Stimulated activated effector memory CD8-positive, alpha-beta T cell treated with anti-CD3 and anti-CD28 coated beads, Interleukin-12 subunit alpha, Interleukin-12 subunit beta, amount 100 ng/mL, for 72 hours (primary cell): Measurements from ENCODE around the gene CREB3L2.
"Not testable (repeated sequence)": the region's sequence is repeated elsewhere in the genome, so short reads cannot be mapped to it uniquely, and the experiment has no call there.

Source experiments
- ATAC-seq: fragments of 150-1000 bp; cut with Tn5 transposase; 2 replicates; pipeline ENCODE4 v1.10.0; 2021
- DNase-seq, 2 donors: peaks; one replicate each; pipeline ENCODE4 v3.0.0; 2021 to 2022; ENCODE audit warnings: low spot score in 2 of 2
- H3K27ac Mint-ChIP-seq: one replicate; pipeline ENCODE4 v1.8.0; 2022; ENCODE audit warnings: mild to moderate bottlenecking, mixed read lengths
- H3K36me3 Mint-ChIP-seq: one replicate; pipeline ENCODE4 v1.8.0; 2022; ENCODE audit warnings: mild to moderate bottlenecking, mixed read lengths
- H3K4me1 Mint-ChIP-seq: one replicate; pipeline ENCODE4 v1.8.0; 2022; ENCODE audit warnings: mixed read lengths
- H3K4me3 Mint-ChIP-seq: one replicate; pipeline ENCODE4 v1.8.0; 2022; ENCODE audit warnings: mild to moderate bottlenecking, mixed read lengths
- H3K9me3 Mint-ChIP-seq: one replicate; pipeline ENCODE4 v1.8.0; 2022; ENCODE audit warnings: mixed read lengths

The CREB3L2 gene

DNA sequence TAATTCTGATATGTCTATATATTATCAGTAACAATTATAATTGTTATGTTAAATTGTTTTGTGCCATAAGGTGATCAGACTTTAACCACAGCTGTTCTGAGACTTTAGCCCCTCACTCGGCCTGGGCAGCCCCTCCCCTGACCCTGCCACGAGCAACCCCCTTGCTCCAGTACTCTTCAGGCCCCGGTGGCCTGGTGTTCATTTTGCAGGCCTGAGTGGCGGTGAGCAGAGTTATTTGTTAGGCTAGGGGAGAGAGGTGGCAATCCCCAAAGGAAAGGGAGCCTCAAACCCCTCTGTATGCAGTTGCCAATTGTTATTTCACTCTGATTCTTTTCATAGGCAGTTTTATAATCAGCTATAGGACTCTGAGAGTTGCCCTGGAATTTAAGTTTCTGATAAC is 22.9 kb upstream of the CREB3L2 start:
- Mint-ChIP-seq H3K36me3 (no peaks in the 10 kb centered on the region), H3K9me3 (no peaks in the 10 kb centered on the region), H3K4me3 (no peak overlapping the region), H3K27ac (no peak overlapping the region), H3K4me1 (no peaks in the 10 kb centered on the region)
- no peak for ATAC-seq
- no peak for DNase-seq

DNA sequence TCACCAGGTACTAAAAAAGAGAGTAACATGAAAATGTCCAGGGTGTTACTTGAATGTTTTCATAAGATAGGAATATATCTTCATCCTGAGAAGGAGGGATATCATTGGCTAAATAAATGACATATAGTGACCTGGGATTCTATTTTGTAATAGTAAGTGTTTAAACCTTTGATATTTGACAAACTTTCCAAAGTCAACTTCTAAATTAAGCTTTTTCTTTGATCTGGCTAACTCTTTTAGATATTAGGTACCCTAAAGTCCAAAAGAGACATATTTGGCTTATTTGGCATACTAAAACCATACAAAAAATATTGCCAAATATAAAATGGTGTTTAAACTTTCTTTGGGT is 22.4 kb upstream of the CREB3L2 start:
- Mint-ChIP-seq H3K27ac (no peak overlapping the region), H3K9me3 (no peaks in the 10 kb centered on the region), H3K4me3 (no peak overlapping the region), H3K4me1 (no peaks in the 10 kb centered on the region), H3K36me3 (no peaks in the 10 kb centered on the region)
- DNase-seq: no peak
- ATAC-seq: no peak

DNA sequence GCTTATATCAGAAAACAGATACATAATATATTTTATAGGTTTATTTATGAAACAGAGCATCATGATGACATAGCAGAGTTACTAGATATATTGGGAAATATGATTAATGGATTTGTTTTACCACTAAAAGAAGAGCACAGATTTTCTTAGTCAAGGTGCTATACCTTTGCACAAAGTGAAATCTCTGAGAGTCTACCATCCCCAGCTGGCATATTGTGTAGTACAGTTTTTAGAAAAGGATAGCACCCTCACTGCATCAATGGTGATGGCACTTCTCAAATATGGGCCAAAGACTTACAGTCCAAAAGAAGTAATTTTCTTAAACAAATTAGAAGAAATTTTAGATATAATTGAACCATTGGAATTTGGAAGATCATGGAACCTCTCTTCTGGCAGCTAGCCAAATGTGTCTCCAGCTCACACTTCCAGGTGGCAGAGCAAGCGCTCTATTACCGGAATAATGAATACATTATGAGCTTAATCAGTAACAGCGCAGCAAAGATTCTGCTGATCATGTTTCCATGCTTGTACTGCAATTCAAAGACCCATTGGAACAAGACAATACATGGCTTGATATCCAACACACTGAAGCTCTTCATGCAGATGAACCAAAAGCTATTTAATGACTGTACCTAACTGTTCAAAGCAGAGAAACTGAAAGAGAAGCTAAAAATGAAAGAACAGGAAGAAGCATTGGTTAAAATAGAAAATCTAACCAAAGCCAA is 21.9 kb upstream of the CREB3L2 start:
- Mint-ChIP-seq H3K27ac (no peak overlapping the region), H3K4me3 (no peak overlapping the region), H3K4me1 (no peaks in the 10 kb centered on the region), H3K36me3 (no peaks in the 10 kb centered on the region), H3K9me3 (no peaks in the 10 kb centered on the region)
- ATAC-seq (no peak), DNase-seq (no peak)

DNA sequence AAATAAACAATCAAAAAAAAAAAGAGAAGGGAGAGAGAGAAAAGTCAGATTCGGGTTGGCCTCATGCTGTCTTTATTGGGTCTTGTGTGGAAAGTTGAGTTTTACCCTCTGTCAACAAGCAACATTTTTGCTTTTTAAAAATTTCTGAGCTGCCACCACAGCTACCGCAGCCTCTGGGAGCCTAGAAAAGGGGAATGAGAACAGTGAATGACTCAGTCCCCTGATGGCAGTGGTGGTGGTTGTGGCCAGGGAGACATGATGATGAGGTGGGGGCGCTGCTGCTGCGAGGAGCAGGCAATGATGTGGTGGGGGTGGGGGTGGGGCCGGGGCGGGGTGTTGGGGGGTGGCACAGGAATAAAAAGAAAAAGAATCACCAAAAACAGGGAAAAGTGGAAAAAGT is 20.0 kb upstream of the CREB3L2 start:
- Mint-ChIP-seq H3K36me3 (no peaks in the 10 kb centered on the region), H3K4me3 (no peak overlapping the region), H3K4me1 (no peaks in the 10 kb centered on the region), H3K27ac (no peak overlapping the region), H3K9me3 (no peaks in the 10 kb centered on the region)
- no peak for ATAC-seq
- no peak for DNase-seq

DNA sequence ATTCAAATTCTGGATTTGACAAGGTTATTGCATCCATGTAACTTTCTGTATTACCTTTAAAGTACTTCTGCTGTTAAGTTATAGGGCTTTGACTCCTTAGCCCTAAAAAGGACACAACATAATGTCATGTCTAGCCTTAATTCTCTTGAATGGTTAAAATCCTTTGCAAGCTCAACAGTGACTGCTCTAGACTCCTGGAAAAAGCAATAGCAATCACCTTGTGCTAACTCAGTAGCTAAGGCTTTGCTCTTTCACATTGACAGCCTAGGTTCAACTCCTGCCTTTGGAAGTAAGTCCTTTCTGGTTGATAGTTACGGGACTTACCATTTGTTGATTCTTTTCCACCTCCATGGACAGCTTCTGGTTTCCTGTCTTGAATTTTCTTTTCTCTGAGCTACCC is 16.1 kb upstream of the CREB3L2 start:
- no peak for DNase-seq
- no peak overlapping the region for H3K27ac Mint-ChIP-seq
- ATAC-seq: no peak
- H3K4me1 Mint-ChIP-seq: no peaks in the 10 kb centered on the region
- no peak overlapping the region for H3K4me3 Mint-ChIP-seq
- H3K36me3 Mint-ChIP-seq: no peaks in the 10 kb centered on the region
- H3K9me3 Mint-ChIP-seq: no peaks in the 10 kb centered on the region

DNA sequence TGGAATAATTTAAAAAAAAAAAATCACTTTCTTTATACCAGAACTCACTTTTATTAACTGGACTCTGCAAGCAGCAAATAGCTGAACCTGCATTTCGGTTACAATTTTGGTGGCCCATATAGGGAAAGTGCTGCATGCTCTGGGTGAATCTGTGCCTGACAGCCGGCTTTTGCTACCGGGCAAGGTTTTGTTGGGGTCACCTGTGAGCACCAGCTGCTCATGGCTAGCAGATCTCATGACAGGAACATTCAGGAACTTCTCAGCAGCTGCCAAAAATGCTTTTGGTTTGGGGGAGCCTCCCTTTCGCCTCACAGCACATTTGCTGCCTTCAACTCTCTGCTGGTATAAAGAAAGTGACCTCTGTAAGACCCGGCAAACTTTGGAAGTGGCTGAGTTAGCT is 13.2 kb upstream of the CREB3L2 start:
- Mint-ChIP-seq H3K4me1 (no peaks in the 10 kb centered on the region), H3K9me3 (no peaks in the 10 kb centered on the region), H3K36me3 (no peaks in the 10 kb centered on the region), H3K27ac (no peak overlapping the region), H3K4me3 (no peak overlapping the region)
- no peak for DNase-seq
- ATAC-seq: no peak

DNA sequence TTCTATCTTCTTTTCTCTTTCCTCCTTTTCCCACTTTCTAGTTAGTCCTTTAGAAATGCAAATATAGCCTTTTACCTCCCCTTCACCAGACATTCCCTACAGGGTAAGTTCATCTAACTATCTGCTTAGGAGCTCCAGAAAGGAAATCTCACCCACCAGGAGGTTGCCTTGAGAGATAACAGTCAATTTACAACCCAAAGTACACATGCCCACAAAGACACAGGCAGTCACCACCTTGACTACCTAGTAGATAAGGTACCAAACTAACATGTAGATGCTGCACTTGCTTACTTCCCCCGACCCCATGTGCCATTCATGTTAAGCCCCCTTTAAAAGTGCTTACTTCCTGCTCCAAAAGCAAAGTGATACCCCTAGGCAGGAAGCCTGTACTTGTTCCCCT is 12.8 kb upstream of the CREB3L2 start:
- Mint-ChIP-seq H3K9me3 (no peaks in the 10 kb centered on the region), H3K4me3 (no peak overlapping the region), H3K4me1 (no peaks in the 10 kb centered on the region), H3K27ac (no peak overlapping the region), H3K36me3 (no peaks in the 10 kb centered on the region)
- DNase-seq (no peak), ATAC-seq (no peak)

DNA sequence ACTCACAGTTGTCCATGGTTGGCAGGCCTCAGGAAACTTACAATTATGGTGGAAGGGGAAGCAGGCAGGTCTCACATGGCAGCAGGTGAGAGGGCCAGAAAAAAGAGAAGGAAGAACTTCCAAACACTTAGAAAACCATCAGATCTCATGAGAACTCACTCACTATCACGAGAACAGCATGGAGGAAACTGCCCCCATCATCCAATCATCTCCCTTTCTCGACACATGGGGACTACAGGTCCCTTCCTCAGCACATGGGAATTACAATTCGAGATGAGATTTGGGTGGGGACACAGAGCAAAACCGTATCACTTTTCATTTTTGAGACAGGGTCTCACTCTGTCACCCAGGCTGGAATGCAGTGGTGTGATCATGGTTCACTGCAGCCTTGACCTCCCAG is 12.3 kb upstream of the CREB3L2 start:
- not testable (repeated sequence) for H3K4me3 Mint-ChIP-seq, DNase-seq, H3K36me3 Mint-ChIP-seq

DNA sequence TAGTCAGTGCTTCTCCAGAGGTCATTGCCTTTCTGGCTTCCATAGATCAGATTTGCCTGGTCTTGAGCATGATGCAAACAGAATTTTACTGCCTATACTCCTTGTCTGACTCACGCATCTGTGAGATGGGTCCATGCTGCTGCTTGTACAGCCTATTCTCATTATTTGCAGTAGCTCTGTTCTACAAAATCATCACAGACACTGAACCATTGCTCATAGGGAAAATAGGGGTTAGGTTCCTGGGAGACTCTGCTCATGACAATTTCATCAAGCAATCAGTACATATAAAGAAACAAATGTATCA is 7.4 kb upstream of the CREB3L2 start:
- no peak for ATAC-seq
- no peak overlapping the region for H3K4me3 Mint-ChIP-seq
- DNase-seq: no peak
- no peaks in the 10 kb centered on the region for H3K36me3 Mint-ChIP-seq
- peaks cover 7% of the 10 kb centered on the region for H3K4me1 Mint-ChIP-seq
- no peak overlapping the region for H3K27ac Mint-ChIP-seq
- H3K9me3 Mint-ChIP-seq: no peaks in the 10 kb centered on the region

More for the DNA sequence above, 12.3 kb upstream of the CREB3L2 start:
- ATAC-seq, H3K9me3 Mint-ChIP-seq, H3K27ac Mint-ChIP-seq, H3K4me1 Mint-ChIP-seq: not testable (repeated sequence)

DNA sequence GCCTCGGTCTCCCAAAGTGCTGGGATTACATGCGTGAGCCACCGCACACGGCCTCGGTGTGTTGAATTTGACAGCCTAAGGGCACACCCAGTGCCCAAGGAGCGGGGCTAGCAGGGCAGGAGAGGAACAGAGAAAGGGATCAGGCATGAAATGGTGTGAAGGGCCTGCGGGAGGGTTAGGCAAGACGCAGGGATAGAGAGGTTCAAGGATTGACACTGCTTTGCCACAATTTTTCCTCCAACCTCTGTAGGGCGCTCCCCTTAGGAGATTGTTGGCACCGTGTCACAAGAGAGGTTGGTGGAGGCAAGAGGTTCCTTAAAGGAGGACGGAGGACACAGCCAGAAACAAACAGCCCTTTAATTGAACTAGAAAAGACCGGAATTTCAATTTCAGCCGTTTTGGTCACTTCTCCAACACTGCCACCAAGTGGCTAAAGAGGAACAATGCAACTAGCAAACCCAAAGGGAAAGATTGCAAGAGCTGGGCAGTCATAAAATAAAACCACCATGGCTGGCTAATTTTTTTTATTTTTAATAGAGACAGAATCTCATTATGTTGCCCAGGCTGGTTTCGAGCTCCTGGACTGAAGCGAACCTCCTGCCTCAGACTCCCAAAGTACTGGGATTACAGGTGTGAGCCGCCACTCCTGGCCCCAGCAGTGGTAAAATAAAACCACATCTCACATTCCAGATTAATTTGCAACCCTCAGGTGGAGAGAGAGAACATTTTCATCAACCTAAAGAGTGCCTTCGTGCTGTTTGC is 6.9 kb upstream of the CREB3L2 start:
- no peak overlapping the region for H3K27ac Mint-ChIP-seq
- ATAC-seq (peak; percentile 13), DNase-seq (peak; percentile 20 to 57)

DNA sequence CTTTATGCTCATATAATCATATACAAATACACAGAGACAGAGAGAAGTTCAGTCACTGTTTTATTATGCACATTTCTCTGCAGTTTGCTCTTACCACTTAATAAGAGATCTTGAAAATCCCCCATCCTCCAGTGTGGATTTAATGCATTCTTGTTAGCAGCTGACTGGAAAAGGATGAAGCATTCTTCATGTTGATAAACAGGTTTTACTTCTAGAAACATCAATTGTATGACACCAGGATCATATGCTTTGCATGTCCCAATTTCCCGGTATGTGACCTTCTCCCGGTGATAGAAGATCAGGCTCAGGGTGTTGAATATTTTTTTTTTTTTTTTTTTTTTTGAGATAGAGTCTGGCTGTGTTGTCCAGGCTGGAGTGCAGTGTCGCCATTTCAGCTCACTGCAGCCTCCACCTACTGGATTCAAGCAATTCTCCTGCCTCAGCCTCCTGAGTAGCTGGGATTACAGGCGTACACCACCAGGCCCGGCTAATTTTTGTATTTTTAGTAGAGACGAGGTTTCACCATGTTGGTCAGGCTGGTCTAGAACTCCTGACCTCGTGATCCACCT is 6.2 kb upstream of the CREB3L2 start:
- no peak overlapping the region for H3K27ac Mint-ChIP-seq
- no peak for ATAC-seq
- H3K36me3 Mint-ChIP-seq: no peaks in the 10 kb centered on the region
- H3K9me3 Mint-ChIP-seq: no peaks in the 10 kb centered on the region
- peaks cover 7% of the 10 kb centered on the region for H3K4me1 Mint-ChIP-seq
- H3K4me3 Mint-ChIP-seq: no peak overlapping the region
- no peak for DNase-seq

More for the DNA sequence above, 6.9 kb upstream of the CREB3L2 start:
- Mint-ChIP-seq H3K9me3 (no peaks in the 10 kb centered on the region), H3K4me1 (peaks cover 7% of the 10 kb centered on the region), H3K4me3 (no peak overlapping the region), H3K36me3 (no peaks in the 10 kb centered on the region)

DNA sequence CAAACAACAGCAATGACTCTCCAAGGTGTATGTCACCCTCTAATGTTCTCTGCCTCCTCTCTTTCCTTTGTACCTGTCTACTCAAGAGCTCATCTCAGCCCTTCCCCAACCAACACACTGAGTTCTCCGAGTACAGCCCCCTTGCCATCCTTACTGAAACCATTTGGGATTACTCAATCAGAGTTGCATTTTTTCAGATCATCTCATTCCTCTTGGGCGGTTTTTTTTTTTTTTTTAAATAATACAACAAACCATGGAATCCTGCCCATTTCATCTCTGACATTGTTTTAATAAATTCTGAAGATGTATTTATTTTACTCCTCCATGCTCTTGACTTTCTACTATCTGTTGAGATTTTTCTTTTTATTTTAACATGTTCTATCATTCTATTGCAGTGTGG is 4.2 kb upstream of the CREB3L2 start:
- peaks cover 16% of the 10 kb centered on the region for H3K4me1 Mint-ChIP-seq
- DNase-seq (no peak), ATAC-seq (no peak)
- H3K9me3 Mint-ChIP-seq: no peaks in the 10 kb centered on the region
- no peak overlapping the region for H3K4me3 Mint-ChIP-seq
- peaks cover 8% of the 10 kb centered on the region for H3K36me3 Mint-ChIP-seq
- H3K27ac Mint-ChIP-seq: no peak overlapping the region

DNA sequence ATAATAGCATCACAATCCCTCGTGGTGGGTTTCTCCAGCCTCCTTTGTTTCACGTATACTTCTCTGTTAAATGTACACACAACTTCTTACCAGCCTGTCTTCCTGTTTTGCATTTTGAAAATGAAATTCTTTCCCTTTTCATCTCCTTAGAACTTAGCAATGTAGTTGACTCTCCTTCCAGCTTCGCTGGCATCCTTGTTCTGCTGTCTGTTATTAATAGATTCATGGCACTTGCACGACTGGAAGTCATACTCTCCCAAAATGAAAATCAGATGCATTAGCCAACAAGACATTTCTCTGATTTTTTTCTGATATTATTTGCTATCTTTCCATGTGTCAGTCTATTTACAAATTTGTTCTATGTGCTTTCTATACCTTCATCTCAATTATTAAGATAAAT is 3.0 kb upstream of the CREB3L2 start:
- H3K4me3 Mint-ChIP-seq: no peak overlapping the region
- DNase-seq (no peak), ATAC-seq (no peak)
- no peak overlapping the region for H3K27ac Mint-ChIP-seq
- H3K9me3 Mint-ChIP-seq: no peaks in the 10 kb centered on the region
- peaks cover 8% of the 10 kb centered on the region for H3K36me3 Mint-ChIP-seq
- H3K4me1 Mint-ChIP-seq: peaks cover 23% of the 10 kb centered on the region

DNA sequence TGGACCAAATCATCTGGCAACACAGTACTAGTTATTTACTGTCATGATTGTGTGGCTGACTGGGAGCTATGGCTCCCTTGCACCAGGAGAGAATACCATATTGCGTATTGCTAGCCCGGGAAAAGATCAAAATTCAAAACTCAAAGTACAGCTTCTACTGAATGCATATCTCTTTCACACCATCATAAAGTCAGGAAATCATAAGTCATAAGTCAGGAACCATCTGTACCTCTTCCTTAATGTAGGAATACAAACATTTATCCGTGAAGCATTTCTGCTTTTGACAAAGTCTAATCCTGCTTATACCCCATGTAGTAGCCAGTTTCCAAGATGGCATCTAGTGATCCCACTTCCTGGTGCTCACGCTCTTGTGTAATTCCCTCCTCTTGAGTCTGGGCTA is 2.2 kb upstream of the CREB3L2 start:
- ATAC-seq (no peak), DNase-seq (no peak)
- no peaks in the 10 kb centered on the region for H3K9me3 Mint-ChIP-seq
- H3K36me3 Mint-ChIP-seq: peaks cover 8% of the 10 kb centered on the region
- peaks cover 32% of the 10 kb centered on the region for H3K4me1 Mint-ChIP-seq
- H3K4me3 Mint-ChIP-seq: no peak overlapping the region
- H3K27ac Mint-ChIP-seq: peak overlapping the region; percentile 55

DNA sequence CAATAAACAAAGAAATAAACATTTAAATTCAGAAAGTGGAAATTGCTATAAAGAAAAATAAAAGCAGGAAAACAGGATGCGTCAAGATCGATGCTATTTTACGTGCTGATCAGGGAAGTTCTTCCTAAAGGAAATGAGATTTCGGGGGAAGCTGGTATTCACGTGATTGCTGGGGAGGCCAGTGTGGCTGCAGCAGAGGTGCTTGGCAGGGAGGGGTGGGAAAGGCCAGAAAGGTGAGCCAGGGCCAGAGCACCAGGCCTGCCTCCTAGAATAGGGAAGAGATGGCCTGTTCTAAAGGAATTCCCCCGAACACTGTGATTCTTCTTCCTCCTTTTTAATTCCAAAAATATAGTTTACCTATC is 923 bp upstream of the CREB3L2 start:
- ATAC-seq (no peak), DNase-seq (no peak)
- Mint-ChIP-seq H3K4me1 (peaks cover 31% of the 10 kb centered on the region), H3K27ac (peak overlapping the region; percentile 98), H3K4me3 (peak overlapping the region; percentile 95), H3K9me3 (no peaks in the 10 kb centered on the region), H3K36me3 (peaks cover 8% of the 10 kb centered on the region)

DNA sequence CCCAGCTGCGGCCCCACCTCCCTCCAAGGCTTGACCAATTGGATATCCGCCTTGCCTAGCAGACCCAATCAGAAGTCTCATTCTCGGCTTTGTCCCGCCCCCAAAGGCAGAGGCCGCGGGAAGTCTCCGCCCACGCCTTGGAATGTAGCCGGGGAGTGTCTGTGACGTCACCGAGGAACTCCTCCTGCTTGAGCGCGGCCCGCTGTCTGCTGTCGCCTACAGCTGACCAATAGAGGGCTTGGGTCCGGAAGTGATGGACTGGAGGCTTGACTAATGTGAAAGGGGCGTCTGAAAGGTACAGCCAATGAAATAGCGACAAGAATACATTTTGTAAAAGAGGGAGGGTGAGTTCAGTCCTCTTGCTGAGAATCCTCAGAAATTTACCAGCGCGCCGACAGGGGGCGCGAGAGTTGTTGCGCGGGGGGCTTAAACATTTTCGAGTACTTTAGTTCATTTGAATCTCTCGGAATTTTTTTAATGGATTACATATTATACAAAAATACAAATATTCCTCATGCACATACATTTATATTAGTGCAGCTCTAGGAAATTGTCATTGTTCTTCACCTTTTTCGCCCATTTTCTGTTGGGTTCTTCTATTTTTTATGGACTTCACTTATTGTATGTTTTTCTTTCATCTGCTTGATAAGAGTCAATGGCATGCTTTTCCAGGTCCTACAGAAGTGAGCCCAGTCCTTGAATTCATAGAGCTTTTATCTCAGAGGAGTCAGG is 376 bp upstream of the CREB3L2 start:
- DNase-seq (peak; percentile 98 to 99), ATAC-seq (peak; percentile 97)
- peaks cover 8% of the 10 kb centered on the region for H3K36me3 Mint-ChIP-seq
- peak overlapping the region; percentile 98 for H3K27ac Mint-ChIP-seq
- peaks cover 33% of the 10 kb centered on the region for H3K4me1 Mint-ChIP-seq
- H3K9me3 Mint-ChIP-seq: no peaks in the 10 kb centered on the region
- peak overlapping the region; percentile 95 for H3K4me3 Mint-ChIP-seq
